Caki2 (cell line): ENCODE results near the gene ZFHX3. TPM values are rescaled to one million over a fixed set of nuclear protein-coding genes. Genes with fewer than 3 reads are reported as not detected.

Source experiments
- DNase-seq: peaks from one replicate; pipeline ENCODE4 v3.0.0-alpha.2; 2015; ENCODE audit warnings: low read depth
- in situ Hi-C: cut with HindIII; loops from 2 replicates; pipeline ENCODE4 v1.10.0; 2016; ENCODE audit warnings: low sequenced_read_pairs, low pct_unique_long_range_greater_than_20kb, mixed read lengths
- total RNA-seq: library from RNA; depleted of rRNA; stranded (reverse); fragments of >200 nt; shearing (Covaris generic); gene quantifications from 2 replicates; pipeline ENCODE4 v1.2.3, GENCODE V29; 2014; ENCODE audit warnings: low replicate concordance

The ZFHX3 gene
- total RNA-seq, 1 experiment from 2014 or later: 1.6 TPM

GRCh38 chr16:73031155-73031866, 16.6 kb downstream of the ZFHX3 start:
- in situ Hi-C loops: no loop called here
- DNase-seq: no peak

- in situ Hi-C loops: no loop called here
- no peak for DNase-seq
Measured at GRCh38 chr16:73028721-73029361, 19.1 kb downstream of the ZFHX3 start.

- no peak for DNase-seq
- in situ Hi-C loops: no loop called here
Measured at GRCh38 chr16:73028263-73028662, 19.7 kb downstream of the ZFHX3 start.

- no peak for DNase-seq
- in situ Hi-C loops: no loop called here
Measured at GRCh38 chr16:73027685-73028111, 20.2 kb downstream of the ZFHX3 start.

GRCh38 chr16:73026754-73027684, 20.9 kb downstream of the ZFHX3 start:
- in situ Hi-C loops: no loop called here

GRCh38 chr16:73025856-73026210, 22.1 kb downstream of the ZFHX3 start:
- in situ Hi-C loops: no loop called here
- no peak for DNase-seq

More at GRCh38 chr16:73026754-73027684, 20.9 kb downstream of the ZFHX3 start:
- no peak for DNase-seq

GRCh38 chr16:73025151-73025855, 22.6 kb downstream of the ZFHX3 start:
- no peak for DNase-seq
- in situ Hi-C loops: no loop called here

- no peak for DNase-seq
- in situ Hi-C loops: no loop called here
Measured at GRCh38 chr16:73024571-73025105, 23.3 kb downstream of the ZFHX3 start.

GRCh38 chr16:73023752-73024570, 24.0 kb downstream of the ZFHX3 start:
- no peak for DNase-seq
- in situ Hi-C loops: no loop called here

GRCh38 chr16:73023320-73023719, 24.6 kb downstream of the ZFHX3 start:
- DNase-seq: no peak
- in situ Hi-C loops: no loop called here

- in situ Hi-C loops: no loop called here
Measured at GRCh38 chr16:73022534-73022933, 25.4 kb downstream of the ZFHX3 start.

GRCh38 chr16:73021866-73022495, 25.9 kb downstream of the ZFHX3 start:
- no peak for DNase-seq
- in situ Hi-C loops: no loop called here

More at GRCh38 chr16:73022534-73022933, 25.4 kb downstream of the ZFHX3 start:
- DNase-seq: no peak

- in situ Hi-C loops: no loop called here
- DNase-seq: peak; percentile 84
Measured at GRCh38 chr16:73020409-73020884, 27.5 kb downstream of the ZFHX3 start.

- in situ Hi-C loops: no loop called here
- peak; percentile 88 for DNase-seq
Measured at GRCh38 chr16:73019457-73020362, 28.2 kb downstream of the ZFHX3 start.

- in situ Hi-C loops: no loop called here
- no peak for DNase-seq
Measured at GRCh38 chr16:73018821-73019456, 29.0 kb downstream of the ZFHX3 start.
